22Rv1 (cell line): ENCODE measurements around the gene SPZ1.

Source experiments
- CTCF ChIP-seq: fragments of 450-650 bp; IDR thresholded peaks from 2 replicates; pipeline ENCODE4 v1.5.1; 2017; ENCODE audit warnings: mild to moderate bottlenecking
- ZFX ChIP-seq: fragments of 450-650 bp; IDR thresholded peaks from 2 replicates; pipeline ENCODE4 v1.6.1; 2017; ENCODE audit warnings: antibody characterized with exemption, borderline replicate concordance

- TF ChIP-seq CTCF (no peak), ZFX (no peak)
Measured at GRCh38 chr5:80309871-80310665, 9.7 kb upstream of the SPZ1 start.
